ENCODE results near the gene CRLF2. TPM values are rescaled to one million over a fixed set of nuclear protein-coding genes. Genes with fewer than 3 reads are reported as not detected.
"Not testable (repeated sequence)": the region's sequence is repeated elsewhere in the genome, so short reads cannot be mapped to it uniquely, and the experiment has no call there.

Gene CRLF2
- total RNA-seq, 2 experiments from 2014 or later, result 0.80 to 3.3 TPM

DNA sequence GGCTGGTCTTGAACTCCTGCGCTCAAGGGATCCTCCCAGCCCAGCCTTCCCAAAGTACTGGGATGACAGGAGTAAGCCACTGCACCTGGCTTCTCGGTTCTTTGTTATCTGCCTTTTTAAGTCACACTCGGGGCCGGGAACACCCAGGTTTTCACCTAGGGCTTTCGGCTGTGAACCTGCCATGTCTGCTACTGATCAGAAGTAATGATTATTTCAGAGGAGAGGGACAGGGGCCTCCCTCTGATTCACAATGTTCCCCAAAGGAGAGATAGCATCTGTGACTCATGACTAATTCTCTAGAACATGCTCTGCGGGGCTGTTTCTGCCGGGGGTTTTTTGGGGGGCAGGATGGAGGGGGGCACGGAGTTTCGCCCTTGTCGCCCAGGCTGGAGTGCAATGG is 26.9 kb downstream of the CRLF2 start:
- no peak overlapping the region for H3K4me2 ChIP-seq (ENCODE audit: low read length)
- H3K9me3 ChIP-seq (ENCODE audit: low read length), result no peaks in the 10 kb centered on the region
- H3K4me1 ChIP-seq (ENCODE audit: insufficient read depth, low read length, poor library complexity, severe bottlenecking), result no peaks in the 10 kb centered on the region
- BruUV-seq (replicated peaks), result no TSS peak
- TF ChIP-seq EZH2phosphoT487 (IDR thresholded peaks at IDR 0.05; ENCODE audit: borderline replicate concordance, low read depth, low read length), result no peak
- TF ChIP-seq, protein P1, sequence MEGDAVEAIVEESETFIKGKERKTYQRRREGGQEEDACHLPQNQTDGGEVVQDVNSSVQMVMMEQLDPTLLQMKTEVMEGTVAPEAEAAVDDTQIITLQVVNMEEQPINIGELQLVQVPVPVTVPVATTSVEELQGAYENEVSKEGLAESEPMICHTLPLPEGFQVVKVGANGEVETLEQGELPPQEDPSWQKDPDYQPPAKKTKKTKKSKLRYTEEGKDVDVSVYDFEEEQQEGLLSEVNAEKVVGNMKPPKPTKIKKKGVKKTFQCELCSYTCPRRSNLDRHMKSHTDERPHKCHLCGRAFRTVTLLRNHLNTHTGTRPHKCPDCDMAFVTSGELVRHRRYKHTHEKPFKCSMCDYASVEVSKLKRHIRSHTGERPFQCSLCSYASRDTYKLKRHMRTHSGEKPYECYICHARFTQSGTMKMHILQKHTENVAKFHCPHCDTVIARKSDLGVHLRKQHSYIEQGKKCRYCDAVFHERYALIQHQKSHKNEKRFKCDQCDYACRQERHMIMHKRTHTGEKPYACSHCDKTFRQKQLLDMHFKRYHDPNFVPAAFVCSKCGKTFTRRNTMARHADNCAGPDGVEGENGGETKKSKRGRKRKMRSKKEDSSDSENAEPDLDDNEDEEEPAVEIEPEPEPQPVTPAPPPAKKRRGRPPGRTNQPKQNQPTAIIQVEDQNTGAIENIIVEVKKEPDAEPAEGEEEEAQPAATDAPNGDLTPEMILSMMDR (conservative IDR thresholded peaks at IDR 0.05; ENCODE audit: low read length), result no peak
- ChIA-PET POLR2A (no interaction called here), CTCF (ENCODE audit: unreplicated experiment) (no interaction called here)
- intact Hi-C loops (cut with micrococcal nuclease; ENCODE audit: unreplicated experiment), result no loop called here
- H3K79me2 ChIP-seq (ENCODE audit: insufficient read depth, low read depth, low read length), result no peaks in the 10 kb centered on the region
- H4K20me1 ChIP-seq (ENCODE audit: insufficient read depth, low read length), result no peaks in the 10 kb centered on the region
- H2AFZ ChIP-seq (ENCODE audit: low read length), result no peak overlapping the region
- no peak for DNase-seq (ENCODE audit: low spot score)
- no peaks in the 10 kb centered on the region for H3K36me3 ChIP-seq (ENCODE audit: insufficient read depth, low read length)
- no peak overlapping the region for H3K4me3 ChIP-seq (ENCODE audit: low read depth, low read length, poor library complexity, severe bottlenecking)
- no peak overlapping the region for H3K27ac ChIP-seq (ENCODE audit: low read depth, low read length, poor library complexity, severe bottlenecking)
- no peaks in the 10 kb centered on the region for H3K9me2 ChIP-seq (ENCODE audit: insufficient read depth, low read length)

DNA sequence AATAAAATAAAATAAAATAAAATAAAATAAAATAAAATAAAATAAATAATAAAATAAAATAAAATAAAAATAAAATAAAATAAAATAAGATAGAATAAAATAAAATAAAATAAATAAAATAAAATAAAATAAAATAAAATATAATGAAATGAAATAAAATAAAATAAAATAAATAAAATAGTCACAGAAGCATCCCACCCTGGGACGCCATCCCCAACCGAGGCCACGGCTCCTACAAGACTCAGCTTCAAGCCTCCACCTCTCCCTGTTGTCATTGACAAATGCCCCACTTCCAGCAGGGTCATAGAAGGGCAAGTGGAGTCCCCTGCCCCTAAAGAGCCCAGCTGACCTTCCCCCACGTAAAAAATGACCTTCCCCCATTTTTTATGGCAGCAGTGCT is 30.2 kb downstream of the CRLF2 start:
- ChIA-PET POLR2A (no interaction called here), CTCF (ENCODE audit: unreplicated experiment) (no interaction called here)
- Histone ChIP-seq H3K9me2 (ENCODE audit: insufficient read depth, low read length) (no peaks in the 10 kb centered on the region), H3K36me3 (ENCODE audit: insufficient read depth, low read length) (no peaks in the 10 kb centered on the region), H2AFZ (ENCODE audit: low read length) (no peak overlapping the region), H4K20me1 (ENCODE audit: insufficient read depth, low read length) (no peaks in the 10 kb centered on the region), H3K4me2 (ENCODE audit: low read length) (no peak overlapping the region), H3K9me3 (ENCODE audit: low read length) (no peaks in the 10 kb centered on the region), H3K4me1 (ENCODE audit: insufficient read depth, low read length, poor library complexity, severe bottlenecking) (no peaks in the 10 kb centered on the region), H3K27ac (ENCODE audit: low read depth, low read length, poor library complexity, severe bottlenecking) (no peak overlapping the region), H3K79me2 (ENCODE audit: insufficient read depth, low read depth, low read length) (no peaks in the 10 kb centered on the region), H3K4me3 (ENCODE audit: low read depth, low read length, poor library complexity, severe bottlenecking) (no peak overlapping the region)
- intact Hi-C loops (cut with micrococcal nuclease; ENCODE audit: unreplicated experiment), result no loop called here
- no TSS peak for BruUV-seq (replicated peaks)
- no peak for TF ChIP-seq EZH2phosphoT487 (IDR thresholded peaks at IDR 0.05; ENCODE audit: borderline replicate concordance, low read depth, low read length)
- TF ChIP-seq, protein P1 (conservative IDR thresholded peaks at IDR 0.05; ENCODE audit: low read length), result no peak
- no peak for DNase-seq (ENCODE audit: low spot score)

DNA sequence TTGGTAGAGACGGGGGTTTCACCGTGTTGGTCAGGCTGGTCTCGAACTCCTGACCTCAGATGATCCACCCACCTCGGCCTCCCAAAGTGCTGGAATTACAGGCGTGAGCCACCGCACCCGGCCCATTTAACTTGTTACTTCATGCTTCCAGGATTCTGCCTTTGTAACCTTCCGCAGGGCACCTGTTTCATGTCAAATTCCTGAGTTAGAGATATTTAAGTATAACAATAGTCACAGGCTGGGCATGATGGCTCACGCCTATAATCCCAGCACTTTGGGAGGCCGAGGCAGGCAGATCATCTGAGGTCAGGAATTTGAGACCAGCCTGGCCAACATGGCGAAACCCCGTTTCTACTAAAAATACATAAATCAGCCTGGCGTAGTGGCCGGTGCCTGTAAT is 30.8 kb downstream of the CRLF2 start:
- H2AFZ ChIP-seq (ENCODE audit: low read length); H3K9me2 ChIP-seq (ENCODE audit: insufficient read depth, low read length); H3K79me2 ChIP-seq (ENCODE audit: insufficient read depth, low read depth, low read length); DNase-seq (ENCODE audit: low spot score); H4K20me1 ChIP-seq (ENCODE audit: insufficient read depth, low read length); H3K4me1 ChIP-seq (ENCODE audit: insufficient read depth, low read length, poor library complexity, severe bottlenecking); H3K27ac ChIP-seq (ENCODE audit: low read depth, low read length, poor library complexity, severe bottlenecking); intact Hi-C loops (cut with micrococcal nuclease; ENCODE audit: unreplicated experiment); H3K4me3 ChIP-seq (ENCODE audit: low read depth, low read length, poor library complexity, severe bottlenecking); CTCF ChIA-PET (ENCODE audit: unreplicated experiment); H3K4me2 ChIP-seq (ENCODE audit: low read length); H3K36me3 ChIP-seq (ENCODE audit: insufficient read depth, low read length); H3K9me3 ChIP-seq (ENCODE audit: low read length); POLR2A ChIA-PET; BruUV-seq (replicated peaks): not testable (repeated sequence)

Measured in OCI-LY7 (cell line).